HepG2 (cell line): ENCODE data around the gene HSPA1L. TPM values are rescaled to one million over a fixed set of nuclear protein-coding genes. Genes with fewer than 3 reads are reported as not detected.

Experiments used
- ARID5B ChIP-seq: IDR thresholded peaks from 2 replicates; pipeline ENCODE4 v1.4.0; 2020; ENCODE audit warnings: mild to moderate bottlenecking, missing genetic modification reagents
- ATF4 ChIP-seq, 2 experiments: fragments of 450-650 bp in 1 of 2; sonication (generic) in 1 of 2; formaldehyde crosslinking; IDR thresholded peaks; 2 replicates each; pipeline versions ENCODE4 v1.5.0 to v1.8.0; 2020 to 2022; ENCODE audit warnings: mild to moderate bottlenecking in 1 of 2, missing genetic modification reagents in 1 of 2
- CENPX ChIP-seq: sonication (generic); formaldehyde crosslinking; IDR thresholded peaks from 2 replicates; pipeline ENCODE4 v1.9.0; 2021; ENCODE audit warnings: mild to moderate bottlenecking, missing genetic modification reagents, moderate library complexity
- DDIT3 ChIP-seq: sonication (generic); formaldehyde crosslinking; IDR thresholded peaks from 2 replicates; pipeline ENCODE4 v1.4.0; 2020; ENCODE audit warnings: mild to moderate bottlenecking, missing genetic modification reagents
- EED ChIP-seq: sonication (generic); formaldehyde crosslinking; IDR thresholded peaks from 2 replicates; pipeline ENCODE4 v1.5.0; 2020; ENCODE audit warnings: mild to moderate bottlenecking, missing genetic modification reagents
- GABPB1 ChIP-seq: IDR thresholded peaks from 2 replicates; pipeline ENCODE4 v1.6.1; 2016; ENCODE audit warnings: mild to moderate bottlenecking, missing genetic modification reagents, moderate library complexity, missing compliant biosample characterization
- GMEB1 ChIP-seq: sonication (generic); formaldehyde crosslinking; IDR thresholded peaks from 2 replicates; pipeline ENCODE4 v1.5.1; 2020; ENCODE audit warnings: missing genetic modification reagents, mild to moderate bottlenecking, borderline replicate concordance
- LBX2 ChIP-seq: sonication (generic); formaldehyde crosslinking; IDR thresholded peaks from 2 replicates; pipeline ENCODE4 v1.5.0; 2020; ENCODE audit warnings: missing genetic modification reagents, mild to moderate bottlenecking, borderline replicate concordance
- MIER2 ChIP-seq: IDR thresholded peaks from 2 replicates; pipeline ENCODE4 v1.6.1; 2016; ENCODE audit warnings: missing biosample characterization, missing genetic modification reagents
- MXD1 ChIP-seq: sonication (generic); formaldehyde crosslinking; IDR thresholded peaks from 2 replicates; pipeline ENCODE4 v1.4.0; 2020; ENCODE audit warnings: mild to moderate bottlenecking, missing genetic modification reagents
- NONO ChIP-seq, 2 experiments: fragments of 450-650 bp in 1 of 2; sonication (generic) in 1 of 2; formaldehyde crosslinking in 1 of 2; IDR thresholded peaks in 1 of 2; conservative IDR thresholded peaks in 1 of 2; 2 replicates each; pipeline versions ENCODE4 v1.6.1 to v1.8.0; 2017 to 2022; ENCODE audit warnings: mild to moderate bottlenecking in 1 of 2, missing genetic modification reagents in 1 of 2, moderate library complexity in 1 of 2
- POLR2A ChIP-seq, 2 experiments: IDR thresholded peaks; 2 replicates each; pipeline ENCODE4 v1.6.1; 2011; ENCODE audit warnings: low read depth in 2 of 2, low read length in 2 of 2, mild to moderate bottlenecking in 1 of 2, moderate library complexity in 1 of 2; ENCODE audit not compliant: insufficient read depth in 1 of 2
- POLR2G ChIP-seq: fragments of 200-400 bp; formaldehyde crosslinking; IDR thresholded peaks from 2 replicates; pipeline ENCODE4 v1.6.1; 2018; ENCODE audit warnings: mild to moderate bottlenecking, low read depth, low read length, moderate library complexity
- RFX1 ChIP-seq: fragments of 450-650 bp; IDR thresholded peaks from 2 replicates; pipeline ENCODE4 v1.6.1; 2017
- ZHX1 ChIP-seq: sonication (generic); formaldehyde crosslinking; IDR thresholded peaks from 2 replicates; pipeline ENCODE4 v1.8.1; 2022; ENCODE audit warnings: low read depth, mild to moderate bottlenecking, missing genetic modification reagents
- ZNF282 ChIP-seq: fragments of 450-650 bp; IDR thresholded peaks from 2 replicates; pipeline ENCODE4 v1.6.1; 2018; ENCODE audit not compliant: partially characterized antibody
- ZNF7 ChIP-seq: IDR thresholded peaks from 2 replicates; pipeline ENCODE4 v1.6.1; 2016; ENCODE audit warnings: missing biosample characterization, missing genetic modification reagents
- ZNF782 ChIP-seq: sonication (generic); formaldehyde crosslinking; IDR thresholded peaks from 2 replicates; pipeline ENCODE4 v1.4.0; 2020; ENCODE audit warnings: missing genetic modification reagents, mild to moderate bottlenecking, borderline replicate concordance
- polyA plus RNA-seq, 8 experiments: library from polyadenylated mRNA; depleted of rRNA in 3 of 8; stranded (reverse) in 7 of 8; unstranded in 1 of 8; fragments of >200 nt; fragmentation: Illumina TruSeq in 4 of 8; extraction: Trizol in 4 of 8; gene quantifications; 2 replicates each; pipeline versions ENCODE4 v1.2.1 to v1.2.3, GENCODE V29; 2011 to 2016; ENCODE audit warnings: low read depth in 4 of 8, missing spikeins in 1 of 8, mixed read lengths in 1 of 8; ENCODE audit not compliant: insufficient read depth in 1 of 8
- total RNA-seq, 5 experiments: library from RNA; depleted of rRNA; stranded (reverse); fragments of >200 nt; fragmentation: Illumina TruSeq; extraction: Trizol; gene quantifications; 2 replicates each; pipeline ENCODE4 v1.2.3, GENCODE V29; 2016; ENCODE audit warnings: low read depth in 1 of 5

HSPA1L gene
- total and polyA plus RNA-seq, 2 of the 13 experiments (the other 11 are each of a cell fraction or from before 2014, with no cell fraction given) = 0.55 to 1.0 TPM

GRCh38 chr6:31776989-31777666, 38.0 kb downstream of the HSPA1L start, which contains the start of gene VWA7 (continued):
- TF ChIP-seq ARID5B (CRISPR knock-in tag) = peak; percentile 64
- TF ChIP-seq CENPX (CRISPR knock-in tag) = no peak
- no peak; a peak in 1 of 4 replicates for TF ChIP-seq POLR2A (IDR thresholded peaks at IDR 0.05; ENCODE audit: insufficient read depth in 1 of 2, low read depth in 2 of 2, low read length in 2 of 2)
- no peak for TF ChIP-seq ZNF7
- peak; percentile 56; the same call in 1 of the 2 replicates for TF ChIP-seq MIER2 (CRISPR knock-in tag)
- no peak for TF ChIP-seq ATF4 (CRISPR knock-in tag; IDR thresholded peaks at IDR 0.05)
- no peak for TF ChIP-seq EED (CRISPR knock-in tag)
- peak; percentile 70; the same call in 1 of the 2 replicates for TF ChIP-seq DDIT3 (CRISPR knock-in tag)
- 0 out of 2 replicates have a peak, but pooled peaks have one; percentile 34 for TF ChIP-seq MXD1 (CRISPR knock-in tag)
- no peak for TF ChIP-seq RFX1
- TF ChIP-seq ZNF282 = no peak
- peak; percentile 53; the same call in 1 of the 2 replicates for TF ChIP-seq GMEB1 (CRISPR knock-in tag)
- no peak for TF ChIP-seq NONO (IDR thresholded peaks at IDR 0.05)
- peak; percentile 93 for TF ChIP-seq NONO (CRISPR knock-in tag; conservative IDR thresholded peaks at IDR 0.05)
- no peak; the same call in 1 of the 2 replicates for TF ChIP-seq ZNF782 (CRISPR knock-in tag)
- TF ChIP-seq POLR2G = peak; percentile 82
- peak; percentile 74 for TF ChIP-seq GABPB1 (CRISPR knock-in tag)
- 0 out of 2 replicates have a peak, but pooled peaks have one; percentile 33 for TF ChIP-seq ZHX1 (CRISPR knock-in tag)
- TF ChIP-seq LBX2 (CRISPR knock-in tag) = 0 out of 2 replicates have a peak, but pooled peaks have one; percentile 53
